Measurements from ENCODE around the gene KRCC1.
"Not testable (repeated sequence)": the region's sequence is repeated elsewhere in the genome, so short reads cannot be mapped to it uniquely, and the experiment has no call there.

The KRCC1 gene

GRCh38 chr2:88010136-88010535, 45.4 kb downstream of the KRCC1 start:
- Mint-ChIP-seq H3K9me3 (ENCODE audit: low read depth) (no peaks in the 10 kb centered on the region), H3K27me3 (no peaks in the 10 kb centered on the region), H3K36me3 (no peaks in the 10 kb centered on the region), H3K4me1 (ENCODE audit: low read depth) (peaks cover 4% of the 10 kb centered on the region), H3K27ac (no peak overlapping the region), H3K4me3 (no peak overlapping the region)

- Mint-ChIP-seq H3K9me3 (ENCODE audit: low read depth) (no peaks in the 10 kb centered on the region), H3K27me3 (no peaks in the 10 kb centered on the region), H3K36me3 (no peaks in the 10 kb centered on the region), H3K4me3 (no peak overlapping the region), H3K27ac (no peak overlapping the region), H3K4me1 (ENCODE audit: low read depth) (peaks cover 4% of the 10 kb centered on the region)
Observed at GRCh38 chr2:88006912-88007439, 48.6 kb downstream of the KRCC1 start.

- Mint-ChIP-seq H3K36me3 (no peaks in the 10 kb centered on the region), H3K9me3 (ENCODE audit: low read depth) (no peaks in the 10 kb centered on the region), H3K4me1 (ENCODE audit: low read depth) (peaks cover 9% of the 10 kb centered on the region), H3K27ac (no peak overlapping the region), H3K4me3 (no peak overlapping the region), H3K27me3 (no peaks in the 10 kb centered on the region)
Observed at GRCh38 chr2:88005776-88006175, 49.8 kb downstream of the KRCC1 start.

DNA sequence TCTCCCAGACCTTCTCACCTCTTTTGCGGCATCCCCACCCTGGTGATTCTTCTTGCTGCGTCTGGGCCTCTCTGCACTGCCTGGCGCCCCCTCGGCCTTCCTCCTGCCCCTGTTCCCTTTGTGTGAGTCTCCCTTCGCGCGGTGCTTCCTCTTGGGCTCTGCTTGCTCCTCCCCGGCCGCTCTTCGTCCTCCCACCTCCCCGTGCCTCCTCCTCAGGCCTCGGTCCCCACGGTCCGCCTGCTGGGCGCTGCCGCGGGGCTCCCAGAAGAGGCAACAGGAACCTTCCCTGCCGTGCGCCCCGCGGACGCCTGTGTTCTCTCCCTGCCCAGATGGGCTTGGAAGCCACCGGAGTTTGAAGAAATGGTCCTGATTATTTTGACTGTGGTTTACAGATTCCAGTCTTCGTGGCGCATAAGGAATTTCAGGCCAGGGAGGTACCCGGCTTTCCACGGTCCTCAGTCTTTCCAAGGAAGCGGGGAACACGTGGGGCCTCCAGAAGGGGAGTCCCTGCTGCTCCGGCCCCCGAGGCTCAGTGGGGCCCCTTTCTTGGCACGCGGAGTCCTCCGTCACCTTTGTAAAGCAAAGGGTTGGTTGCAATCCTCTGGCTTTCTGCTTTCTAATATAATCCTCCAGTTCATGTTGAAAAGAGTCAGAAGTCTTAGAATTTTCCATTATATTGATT, 52.4 kb downstream of the KRCC1 start:
- H3K4me1 Mint-ChIP-seq (ENCODE audit: low read depth): peaks cover 9% of the 10 kb centered on the region
- no peaks in the 10 kb centered on the region for H3K9me3 Mint-ChIP-seq (ENCODE audit: low read depth)
- H3K27me3 Mint-ChIP-seq: no peaks in the 10 kb centered on the region
- no peaks in the 10 kb centered on the region for H3K36me3 Mint-ChIP-seq
- no peak overlapping the region for H3K4me3 Mint-ChIP-seq
- H3K27ac Mint-ChIP-seq: no peak overlapping the region

GRCh38 chr2:88002359-88002707, 53.2 kb downstream of the KRCC1 start:
- Mint-ChIP-seq H3K4me3 (no peak overlapping the region), H3K27ac (no peak overlapping the region), H3K27me3 (no peaks in the 10 kb centered on the region), H3K4me1 (ENCODE audit: low read depth) (peaks cover 9% of the 10 kb centered on the region), H3K9me3 (ENCODE audit: low read depth) (no peaks in the 10 kb centered on the region), H3K36me3 (no peaks in the 10 kb centered on the region)

DNA sequence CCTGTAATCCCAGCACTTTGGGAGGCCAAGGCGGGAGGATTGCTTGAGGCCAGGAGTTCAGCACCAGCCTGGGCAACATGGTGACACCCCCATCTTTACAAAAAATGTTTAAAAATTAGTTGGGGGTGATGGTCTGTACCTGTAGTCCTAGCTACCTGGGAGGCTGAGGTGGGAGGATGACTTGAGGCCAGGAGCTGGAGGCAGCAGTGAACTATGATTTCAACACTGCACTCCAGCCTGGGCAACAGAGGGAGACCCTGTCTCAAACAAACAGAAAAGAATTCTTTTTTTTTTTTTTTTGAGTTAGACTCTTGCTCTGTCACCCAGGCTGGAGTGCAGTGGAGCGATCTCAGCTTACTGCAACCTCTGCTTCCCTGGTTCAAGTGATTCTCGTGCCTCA, 55.1 kb downstream of the KRCC1 start:
- not testable (repeated sequence) for H3K36me3 Mint-ChIP-seq, H3K27me3 Mint-ChIP-seq

GRCh38 chr2:87996570-87996969, 59.0 kb downstream of the KRCC1 start:
- H3K9me3 Mint-ChIP-seq (ENCODE audit: low read depth): no peaks in the 10 kb centered on the region
- H3K36me3 Mint-ChIP-seq: peaks cover 6% of the 10 kb centered on the region
- no peak overlapping the region for H3K27ac Mint-ChIP-seq
- H3K4me3 Mint-ChIP-seq: no peak overlapping the region
- peaks cover under 1% of the 10 kb centered on the region for H3K4me1 Mint-ChIP-seq (ENCODE audit: low read depth)
- H3K27me3 Mint-ChIP-seq: peaks cover 2% of the 10 kb centered on the region

More for the DNA sequence above, 55.1 kb downstream of the KRCC1 start:
- H3K4me3 Mint-ChIP-seq; H3K9me3 Mint-ChIP-seq (ENCODE audit: low read depth); H3K27ac Mint-ChIP-seq; H3K4me1 Mint-ChIP-seq (ENCODE audit: low read depth): not testable (repeated sequence)

DNA sequence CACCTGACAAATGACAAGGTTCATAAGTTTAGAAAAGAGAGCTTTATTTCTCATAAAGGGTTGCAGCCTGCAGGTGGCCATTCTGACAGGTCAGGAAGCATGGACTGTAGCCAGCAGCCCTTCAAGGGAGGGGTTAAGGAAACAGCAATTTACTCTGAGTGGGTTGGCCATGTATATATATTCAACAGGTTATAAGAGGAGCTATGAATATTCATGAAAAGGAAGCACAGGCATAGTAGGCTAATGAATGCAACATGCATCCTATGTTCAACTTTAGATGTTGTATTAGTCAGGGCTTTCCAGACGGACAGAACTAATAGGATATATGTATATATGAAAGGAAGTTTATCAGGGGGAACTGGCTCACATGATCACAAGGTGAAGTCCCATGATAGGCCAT, 59.8 kb downstream of the KRCC1 start:
- Mint-ChIP-seq H3K4me3 (no peak overlapping the region), H3K27ac (no peak overlapping the region), H3K27me3 (peaks cover 2% of the 10 kb centered on the region), H3K36me3 (peaks cover 6% of the 10 kb centered on the region), H3K4me1 (ENCODE audit: low read depth) (no peaks in the 10 kb centered on the region), H3K9me3 (ENCODE audit: low read depth) (no peaks in the 10 kb centered on the region)

DNA sequence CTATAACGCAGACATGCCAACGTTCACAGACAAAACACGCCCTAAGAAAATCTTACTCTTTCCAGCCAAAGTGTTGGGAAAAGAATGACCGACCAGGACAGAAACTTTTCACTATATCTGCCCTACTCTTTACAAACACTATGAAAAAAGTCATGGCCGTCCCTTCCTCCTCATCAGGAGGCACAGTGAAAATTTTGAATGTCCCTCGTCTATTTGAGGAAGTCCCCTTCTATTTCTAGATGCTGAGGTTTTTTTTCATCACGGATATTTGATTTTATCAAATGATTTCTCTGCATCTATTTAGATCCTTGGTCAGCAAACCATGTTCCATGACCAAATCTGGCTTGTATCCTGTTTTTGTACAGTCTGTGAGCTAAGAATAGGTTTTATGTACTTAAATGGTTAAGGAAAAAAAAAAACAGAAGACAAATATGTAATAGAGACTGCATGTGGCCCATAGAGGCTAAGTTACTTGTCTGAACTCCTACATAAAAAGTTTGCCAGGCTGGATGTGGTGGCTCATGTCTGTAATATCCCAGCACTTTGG, 61.2 kb downstream of the KRCC1 start:
- H3K27me3 Mint-ChIP-seq; H3K9me3 Mint-ChIP-seq (ENCODE audit: low read depth); H3K27ac Mint-ChIP-seq; H3K4me3 Mint-ChIP-seq; H3K36me3 Mint-ChIP-seq; H3K4me1 Mint-ChIP-seq (ENCODE audit: low read depth): not testable (repeated sequence)

- not testable (repeated sequence) for H3K4me1 Mint-ChIP-seq (ENCODE audit: low read depth); H3K4me3 Mint-ChIP-seq; H3K27ac Mint-ChIP-seq; H3K27me3 Mint-ChIP-seq; H3K9me3 Mint-ChIP-seq (ENCODE audit: low read depth); H3K36me3 Mint-ChIP-seq
Observed at GRCh38 chr2:87992569-87992968, 63.0 kb downstream of the KRCC1 start.

DNA sequence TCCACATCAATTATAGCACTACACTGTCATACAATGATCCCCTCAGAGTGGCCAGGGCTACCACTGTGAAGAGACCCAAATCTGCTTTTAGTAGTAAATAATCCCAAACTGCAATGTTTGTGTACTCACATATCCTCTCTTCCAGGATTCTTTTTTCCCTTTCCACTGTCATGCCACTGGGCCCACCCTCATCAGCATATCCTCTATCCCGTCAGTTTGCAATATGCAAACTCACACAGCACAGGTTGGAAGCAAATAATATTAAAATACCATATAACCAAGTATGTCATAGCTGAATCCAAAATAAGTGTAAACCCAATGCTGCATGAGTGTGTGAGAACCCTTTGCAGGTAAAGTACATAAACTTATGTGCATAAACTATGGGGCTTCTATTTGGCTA, 68.1 kb downstream of the KRCC1 start:
- H3K4me3 Mint-ChIP-seq; H3K36me3 Mint-ChIP-seq; H3K4me1 Mint-ChIP-seq (ENCODE audit: low read depth); H3K9me3 Mint-ChIP-seq (ENCODE audit: low read depth); H3K27me3 Mint-ChIP-seq; H3K27ac Mint-ChIP-seq: not testable (repeated sequence)

DNA sequence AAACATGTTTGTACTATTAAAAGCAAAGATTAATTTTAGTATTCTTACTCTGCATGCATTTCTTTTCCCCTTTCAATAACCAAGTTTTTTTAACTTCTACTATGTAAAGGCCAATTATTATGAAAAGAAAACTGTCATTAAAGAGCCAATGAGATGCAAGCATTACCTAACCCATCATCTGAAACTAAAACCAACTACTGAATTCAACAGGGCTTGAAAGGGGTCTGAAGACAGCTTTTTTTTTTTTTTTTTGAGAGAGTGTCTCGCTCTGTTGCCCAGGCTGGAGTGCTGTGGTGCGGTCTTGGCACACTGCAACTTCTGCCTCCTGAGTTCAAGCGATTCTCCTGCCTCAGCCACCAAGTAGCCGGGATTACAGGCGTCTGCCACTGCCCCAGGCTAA, 69.7 kb downstream of the KRCC1 start:
- not testable (repeated sequence) for H3K36me3 Mint-ChIP-seq; H3K27me3 Mint-ChIP-seq; H3K4me3 Mint-ChIP-seq; H3K27ac Mint-ChIP-seq; H3K9me3 Mint-ChIP-seq (ENCODE audit: low read depth); H3K4me1 Mint-ChIP-seq (ENCODE audit: low read depth)

DNA sequence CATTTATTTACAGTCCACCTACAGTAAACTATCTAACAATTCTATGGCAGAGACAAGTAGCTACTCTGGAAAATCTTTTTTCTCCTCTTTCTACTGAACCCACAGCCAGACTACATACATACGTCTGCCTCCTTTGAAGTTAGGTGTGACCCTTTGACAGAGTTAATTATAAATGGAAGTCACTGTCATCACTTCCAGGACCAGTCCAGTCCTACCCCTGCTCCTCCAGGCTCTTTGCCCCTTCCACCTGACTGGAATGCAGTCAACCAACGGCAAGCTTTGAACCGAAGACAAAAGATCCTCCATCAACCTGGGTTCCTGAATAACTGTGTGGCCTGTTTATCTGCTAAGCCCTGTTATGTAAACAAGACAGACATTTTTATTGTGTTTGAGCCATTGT, 74.4 kb downstream of the KRCC1 start:
- H3K27me3 Mint-ChIP-seq; H3K27ac Mint-ChIP-seq; H3K36me3 Mint-ChIP-seq; H3K4me3 Mint-ChIP-seq; H3K4me1 Mint-ChIP-seq (ENCODE audit: low read depth); H3K9me3 Mint-ChIP-seq (ENCODE audit: low read depth): not testable (repeated sequence)
